HG02973 (cell line): Measurements from ENCODE around the gene LAMB4.

ENCODE experiments used
- ATAC-seq: cut with Tn5 transposase; IDR thresholded peaks from one replicate; pipeline ENCODE4 v1.9.1; 2021; ENCODE audit warnings: moderate library complexity; ENCODE audit not compliant: unreplicated experiment

Gene LAMB4

DNA sequence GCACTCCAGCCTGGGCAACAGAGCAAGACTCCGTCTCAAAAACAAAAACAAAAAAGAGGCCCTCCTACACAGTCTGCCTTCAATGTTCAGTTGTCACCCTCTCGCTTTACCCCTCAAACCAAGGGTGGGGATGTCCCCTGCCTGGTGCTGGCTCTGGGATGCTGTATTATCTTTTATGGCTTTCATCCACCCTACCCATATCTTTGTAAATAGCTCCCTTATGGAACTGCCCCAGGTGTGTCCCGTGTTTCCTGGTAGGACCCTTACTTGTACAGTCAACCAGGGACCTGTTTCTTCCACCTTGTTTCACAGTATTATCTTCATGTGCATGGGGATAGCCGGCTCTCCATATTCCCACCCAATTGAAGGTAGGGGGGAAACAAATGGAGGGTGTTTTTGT is 111.5 kb downstream of the LAMB4 start:
- ATAC-seq, result no peak

DNA sequence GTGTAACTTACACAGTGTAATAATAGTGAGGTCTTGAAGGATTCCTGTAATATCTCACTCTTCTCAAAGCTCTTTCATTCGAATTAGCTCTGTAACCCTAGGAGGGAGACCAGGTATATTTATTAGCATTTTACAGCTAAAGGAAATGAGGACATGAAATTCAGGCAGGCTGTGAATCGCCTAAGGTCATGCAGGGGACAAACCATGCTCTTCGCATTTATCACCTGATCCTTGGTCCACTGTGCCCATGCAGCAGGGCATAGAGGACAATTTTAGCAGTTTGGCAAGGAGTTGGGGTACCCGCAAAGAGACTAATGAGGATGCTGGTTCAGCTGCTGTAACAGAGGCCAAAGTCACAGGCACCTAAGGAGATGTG is 112.4 kb downstream of the LAMB4 start:
- no peak for ATAC-seq

- ATAC-seq, result no peak
Observed at GRCh38 chr7:108016841-108017775, 113.1 kb downstream of the LAMB4 start.

DNA sequence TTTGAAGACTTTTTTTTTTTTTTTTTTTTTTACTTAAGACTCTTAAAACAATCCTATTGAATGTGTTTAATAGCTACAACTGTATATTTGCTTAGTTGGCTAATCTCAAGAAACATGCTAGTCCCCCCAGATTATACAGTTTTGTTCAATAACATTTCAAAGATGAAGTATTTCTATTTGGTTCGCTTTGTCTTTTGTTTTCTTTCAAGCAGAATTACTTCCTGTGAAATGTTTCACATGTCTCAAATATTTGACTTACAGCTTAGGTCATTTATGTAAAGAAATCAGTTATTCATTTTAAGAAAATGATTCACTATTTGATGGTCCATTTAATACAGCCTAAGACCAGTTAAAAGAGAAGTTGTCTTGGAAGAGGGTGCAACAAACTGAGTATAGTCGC is 114.4 kb downstream of the LAMB4 start:
- ATAC-seq, result no peak

DNA sequence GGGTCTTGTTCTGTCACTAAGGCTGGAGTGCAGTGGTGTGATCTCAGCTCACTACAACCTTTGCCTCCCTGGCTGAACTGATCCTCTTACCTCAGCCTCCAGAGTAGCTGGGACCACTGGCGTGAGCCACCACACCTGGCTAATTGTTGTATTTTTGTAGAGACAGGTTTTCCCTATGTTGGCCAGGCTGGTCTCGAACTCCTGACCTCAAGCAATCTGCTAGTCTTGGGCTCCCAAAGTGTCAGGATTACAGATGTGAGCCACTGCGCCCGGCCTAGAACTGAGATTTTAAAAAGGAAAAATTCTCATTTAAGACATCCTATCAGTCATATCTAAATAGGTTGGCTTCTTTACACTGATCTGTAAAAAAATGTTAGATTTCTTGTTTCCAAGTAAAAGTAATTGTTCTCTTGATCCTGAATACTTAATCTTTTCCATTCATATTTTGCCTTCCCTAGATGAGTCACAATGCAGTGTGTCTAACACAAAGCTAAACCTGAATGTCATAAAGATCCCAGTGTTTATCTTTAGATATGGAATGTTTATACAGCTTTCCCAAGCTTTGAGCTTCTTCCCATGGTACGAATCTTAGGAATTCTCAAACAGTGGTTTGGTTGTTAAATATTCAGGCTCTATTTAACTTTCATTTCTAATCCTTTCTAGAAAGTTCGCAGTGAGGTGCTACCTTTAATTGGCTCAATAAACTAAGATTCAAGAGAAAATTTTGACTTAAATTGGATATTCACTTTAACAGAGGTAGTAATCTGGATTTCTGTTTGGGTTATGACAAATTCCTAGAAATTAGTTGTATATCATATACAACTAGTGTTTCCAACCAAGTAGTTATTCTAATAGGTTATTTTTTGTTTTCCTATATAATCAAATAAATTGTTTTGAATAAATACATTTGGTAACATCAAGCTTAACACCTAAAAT is 115.1 kb downstream of the LAMB4 start:
- no peak for ATAC-seq

GRCh38 chr7:108014215-108014614 is 115.9 kb downstream of the LAMB4 start:
- ATAC-seq, result no peak

GRCh38 chr7:108012499-108013430 is 117.4 kb downstream of the LAMB4 start:
- no peak for ATAC-seq

- no peak for ATAC-seq
Observed at GRCh38 chr7:108010377-108010776, 119.8 kb downstream of the LAMB4 start.

DNA sequence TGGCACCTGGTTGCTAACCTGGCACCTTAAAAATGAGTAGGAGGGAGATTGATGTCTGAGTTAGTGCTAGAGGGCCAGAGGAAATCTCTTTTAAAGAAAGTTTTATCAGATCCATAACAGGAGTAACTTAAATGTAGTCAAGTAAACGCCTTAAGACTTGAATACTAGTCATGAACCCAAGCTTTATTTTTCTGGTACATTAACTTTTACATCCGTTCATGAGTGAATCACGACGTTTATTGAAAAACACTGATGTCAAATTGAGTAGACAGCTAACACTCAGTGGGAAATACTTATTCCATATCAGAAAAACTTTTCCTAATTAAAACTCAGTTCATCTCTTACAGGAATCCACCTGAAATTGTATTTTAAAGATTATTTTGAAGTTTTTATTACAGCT is 120.3 kb downstream of the LAMB4 start:
- ATAC-seq, result no peak

- ATAC-seq, result no peak
Observed at GRCh38 chr7:108008827-108009226, 121.3 kb downstream of the LAMB4 start.

DNA sequence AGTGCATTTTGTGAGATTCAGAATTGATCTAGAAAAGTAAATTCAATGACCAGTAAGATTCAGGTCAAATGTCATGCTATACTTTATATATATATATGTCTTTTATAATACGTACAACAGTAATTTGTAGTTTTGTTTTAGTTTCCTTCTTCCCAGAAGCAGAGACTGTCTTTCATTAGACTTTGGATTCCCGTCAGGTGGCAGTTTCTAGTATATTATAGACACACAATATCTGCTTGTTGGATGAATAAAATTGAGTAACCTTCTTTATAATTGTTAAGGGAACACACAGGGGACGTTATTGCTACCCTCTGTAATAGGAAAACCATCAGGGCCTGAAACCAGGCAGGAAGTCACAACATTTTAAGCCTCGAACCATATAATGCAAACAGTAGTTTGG is 121.9 kb downstream of the LAMB4 start:
- ATAC-seq, result no peak

DNA sequence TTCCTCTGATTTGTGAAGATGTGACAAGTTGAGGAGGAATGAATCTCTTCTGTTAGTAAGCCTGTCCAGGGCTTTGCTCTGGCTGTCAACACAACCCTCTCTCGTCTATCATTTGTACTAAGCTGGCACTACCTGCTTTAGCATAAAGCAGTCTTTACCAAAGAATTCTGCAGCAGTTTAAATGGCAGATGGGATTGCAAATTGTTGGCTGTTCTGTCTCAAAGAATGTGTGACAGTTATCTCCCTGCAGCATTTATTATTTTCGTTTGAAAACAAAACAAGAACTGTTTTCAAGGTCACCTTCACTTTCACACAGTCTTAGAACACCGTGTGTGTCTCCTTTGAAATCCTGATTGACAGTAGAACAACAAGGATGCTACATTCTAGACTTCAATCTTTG is 122.4 kb downstream of the LAMB4 start:
- ATAC-seq, result no peak

DNA sequence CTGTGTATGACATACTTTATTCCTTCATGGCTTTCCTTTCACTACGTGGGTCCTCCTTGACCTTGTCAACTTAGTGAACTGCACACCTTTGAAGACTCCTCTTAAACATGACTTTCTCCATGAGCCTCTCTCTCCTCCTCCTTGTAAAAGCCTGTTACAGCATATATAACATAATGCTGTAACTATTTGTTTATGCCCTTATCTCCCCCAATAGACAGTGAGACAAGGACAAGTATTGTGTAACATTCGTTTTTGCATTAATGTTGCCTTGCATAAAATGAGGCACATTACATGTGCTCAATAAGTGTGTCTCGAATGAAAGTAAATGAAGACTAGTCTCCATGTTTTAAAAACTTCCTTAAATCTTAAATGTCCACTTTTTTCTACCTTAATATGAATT is 122.9 kb downstream of the LAMB4 start:
- ATAC-seq, result no peak

GRCh38 chr7:108004220-108005142 is 125.7 kb downstream of the LAMB4 start:
- ATAC-seq, result peak; percentile 76

DNA sequence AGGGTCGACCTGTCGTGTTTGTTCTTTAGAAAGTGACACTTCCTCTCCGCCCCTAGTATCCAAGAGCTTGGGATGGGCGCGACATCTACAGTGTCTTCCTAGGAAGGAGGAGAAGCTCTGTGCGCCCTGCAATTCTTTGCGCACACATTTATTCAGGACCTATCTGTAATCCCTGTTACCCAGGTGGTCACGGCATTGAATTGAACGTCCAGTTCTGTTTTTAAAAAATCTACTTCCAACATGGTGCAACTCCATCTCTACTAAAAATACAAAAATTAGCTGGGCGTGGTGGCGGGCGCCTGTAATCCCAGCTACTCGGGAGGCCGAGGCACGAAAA is 126.6 kb downstream of the LAMB4 start:
- ATAC-seq, result no peak

DNA sequence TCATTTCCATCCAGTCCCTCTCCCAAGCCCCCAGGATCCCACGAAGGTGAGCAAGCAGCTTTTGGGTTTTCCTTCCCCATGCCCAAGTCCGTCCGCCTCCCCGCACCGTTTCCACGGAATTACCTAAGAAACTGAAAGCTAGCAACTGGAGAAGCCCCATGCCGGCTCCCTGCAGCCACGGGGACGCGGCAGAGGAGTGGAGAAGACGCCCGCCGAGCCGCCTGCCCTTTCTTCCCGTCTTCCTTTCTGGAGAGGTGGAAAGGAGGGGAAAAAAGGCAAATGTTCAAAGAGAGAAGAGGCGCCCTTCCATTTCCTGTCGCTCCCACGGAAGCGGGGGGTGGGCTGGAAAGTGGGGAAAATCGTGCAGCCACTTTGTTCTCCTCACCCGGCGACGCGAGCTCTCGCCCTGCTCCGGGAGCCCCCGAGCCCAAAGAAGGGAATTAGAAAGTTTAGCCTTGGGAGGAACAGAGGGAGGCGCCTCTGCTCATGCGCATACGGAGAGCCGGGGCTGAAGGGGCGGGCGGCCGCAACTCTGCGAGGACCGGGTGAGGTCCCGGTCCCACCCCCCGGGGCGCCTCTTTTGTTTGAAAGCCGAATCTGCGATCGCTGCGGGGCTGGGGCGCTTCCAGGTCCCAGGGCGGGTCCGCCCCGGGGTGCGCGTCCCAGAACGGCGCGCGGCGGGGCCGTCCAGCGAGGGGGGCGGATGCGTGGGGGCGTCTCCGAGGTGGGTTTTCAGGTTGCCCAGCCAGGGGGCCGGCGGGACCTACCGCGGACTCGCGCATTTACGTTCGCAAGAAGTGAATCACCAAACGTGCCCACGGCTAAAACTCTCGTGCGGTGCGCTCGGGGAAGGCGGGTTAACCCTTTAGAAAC is 127.2 kb downstream of the LAMB4 start, which contains the start of gene LAMB1:
Gene LAMB1 (minus strand): TSS at position 436 of the 873 bp plus-strand sequence. CDS start 276 bp downstream, at position 160.
- ATAC-seq, result no peak

- no peak for ATAC-seq
Observed at GRCh38 chr7:108001764-108002725, 128.1 kb downstream of the LAMB4 start.
